GM21447 (cell line): Measurements from ENCODE around the gene PRR22.

ENCODE experiments used
- ATAC-seq: cut with Tn5 transposase; IDR thresholded peaks from one replicate; pipeline ENCODE4 v1.9.1; 2021; ENCODE audit not compliant: unreplicated experiment

Gene PRR22

GRCh38 chr19:5814123-5814851, 29.7 kb upstream of the PRR22 start:
- ATAC-seq: no peak

GRCh38 chr19:5811117-5811516, 26.6 kb upstream of the PRR22 start:
- ATAC-seq: no peak

GRCh38 chr19:5809469-5809868, 24.9 kb upstream of the PRR22 start:
- no peak for ATAC-seq

GRCh38 chr19:5809053-5809452, 24.5 kb upstream of the PRR22 start:
- no peak for ATAC-seq

GRCh38 chr19:5808120-5808816, 23.7 kb upstream of the PRR22 start:
- ATAC-seq: no peak

- no peak for ATAC-seq
These were observed 22.4 kb upstream of the PRR22 start for GRCh38 chr19:5806905-5807304.

- no peak for ATAC-seq
These were observed 21.6 kb upstream of the PRR22 start for GRCh38 chr19:5806133-5806489.

- ATAC-seq: no peak
These were observed 21.1 kb upstream of the PRR22 start for GRCh38 chr19:5805462-5806132.

GRCh38 chr19:5804516-5805461, 20.2 kb upstream of the PRR22 start, which contains the start of gene NRTN:
Gene NRTN (plus strand): TSS chr19:5805067. CDS start chr19:5824166, 19,099 bp downstream.
- ATAC-seq: no peak

- peak; percentile 66 for ATAC-seq
These were observed 19.4 kb upstream of the PRR22 start for GRCh38 chr19:5803752-5804515.

GRCh38 chr19:5803441-5803751, 18.9 kb upstream of the PRR22 start:
- no peak for ATAC-seq

- no peak for ATAC-seq
These were observed 17.5 kb upstream of the PRR22 start for GRCh38 chr19:5801796-5802619.

GRCh38 chr19:5800361-5801270, 16.1 kb upstream of the PRR22 start:
- ATAC-seq: no peak

GRCh38 chr19:5799247-5800241, 15.0 kb upstream of the PRR22 start:
- no peak for ATAC-seq

- no peak for ATAC-seq
These were observed 13.7 kb upstream of the PRR22 start for GRCh38 chr19:5798244-5798643.

- ATAC-seq: no peak
These were observed 10.9 kb upstream of the PRR22 start for GRCh38 chr19:5795382-5795919.

- ATAC-seq: no peak
These were observed 8.6 kb upstream of the PRR22 start for GRCh38 chr19:5793188-5793587.
